ENCODE results near the gene SERPINB2. TPM values are rescaled to one million over a fixed set of nuclear protein-coding genes. Genes with fewer than 3 reads are reported as not detected.

Gene SERPINB2
- total and polyA plus RNA-seq, 10 of the 15 experiments (the other 5 are each of a cell fraction or from before 2014, with no cell fraction given) = 9.6 to 25.3 (median 14.0) TPM

DNA sequence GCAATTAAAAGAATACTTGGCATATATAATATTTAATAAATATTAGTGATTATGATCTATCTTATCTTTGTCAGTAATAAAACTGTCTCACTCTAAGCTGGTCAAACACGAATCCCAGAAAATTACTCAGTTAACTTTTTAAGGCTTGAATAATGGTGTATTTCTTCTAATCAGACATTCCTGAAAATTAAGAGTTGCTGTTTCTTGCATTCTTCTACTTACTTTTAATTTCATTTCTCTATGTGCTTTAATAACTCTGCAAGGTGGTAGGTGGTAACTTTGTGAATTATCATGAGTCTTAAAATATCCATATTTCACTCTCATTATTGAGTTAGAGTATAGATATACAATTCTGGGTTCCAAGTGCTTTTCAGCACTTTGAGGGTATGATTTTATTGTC is 17.2 kb downstream of the SERPINB2 start:
- no peak for DNase-seq (ENCODE audit: low read depth, low spot score)
- FAIRE-seq = no peak
- whole genome bisulfite sequencing (ENCODE audit: insufficient coverage, insufficient replicate concordance, low lambda C conversion rate, missing lambda C conversion rate) = 0% methylated on average over 1 of the region's 1 CpG
- Histone ChIP-seq H3K36me3 (ENCODE audit: control insufficient read depth in 2 of 2, insufficient read depth in 2 of 2, low read length in 1 of 2) (no peaks in the 10 kb centered on the region), H3K4me2 (ENCODE audit: control insufficient read depth, insufficient read depth) (no peak overlapping the region), H2AFZ (ENCODE audit: control insufficient read depth, low read depth, low read length) (no peak overlapping the region), H3K79me2 (ENCODE audit: control insufficient read depth, insufficient read depth, low read length) (no peaks in the 10 kb centered on the region), H3K27me3 (replicated peaks in 1 of 2; ENCODE audit: control insufficient read depth in 2 of 2, insufficient read depth in 2 of 2, low read length in 1 of 2) (no peaks in the 10 kb centered on the region), H3K9me3 (replicated peaks; ENCODE audit: control insufficient read depth, insufficient read depth, low read length) (no peaks in the 10 kb centered on the region; the same call in 2 of the 3 replicates), H3K27ac (ENCODE audit: control insufficient read depth, insufficient read depth) (no peak overlapping the region), H3K4me1 (ENCODE audit: control insufficient read depth, insufficient read depth, low read length) (peaks cover 4% of the 10 kb centered on the region; the same call in 1 of the 2 replicates), H3K4me3 (no peak overlapping the region), H3K9ac (ENCODE audit: control insufficient read depth, insufficient read depth, low read length) (no peak overlapping the region), H4K20me1 (ENCODE audit: control insufficient read depth, insufficient read depth) (no peaks in the 10 kb centered on the region)
- no peak for ATAC-seq
- BruUV-seq (replicated peaks) = no TSS peak
- POLR2A ChIA-PET = interaction anchor here (1.2 kb wide), 1 partner anchor 44 kb away, joined by 4 read pairs; the partner anchor contains the start of gene HMSD
- CTCF ChIA-PET = interaction anchor here (1.9 to 5.4 kb wide), 4 partner anchors 10 to 59 kb away, joined by 8 to 47 read pairs (median 9); no protein-coding TSS in a partner anchor
- no peak for TF ChIP-seq TCF12 (IDR thresholded peaks at IDR 0.05; ENCODE audit: low read depth, low read length)
- no peak for TF ChIP-seq KLF5 (IDR thresholded peaks at IDR 0.05; ENCODE audit: partially characterized antibody)
- TF ChIP-seq RAD51 (IDR thresholded peaks at IDR 0.05) = no peak
- TF ChIP-seq GATAD2B (conservative IDR thresholded peaks at IDR 0.05; ENCODE audit: low read depth) = no peak
- no peak for TF ChIP-seq ATF7 (IDR thresholded peaks at IDR 0.05; ENCODE audit: low read depth)
- TF ChIP-seq, protein P1, sequence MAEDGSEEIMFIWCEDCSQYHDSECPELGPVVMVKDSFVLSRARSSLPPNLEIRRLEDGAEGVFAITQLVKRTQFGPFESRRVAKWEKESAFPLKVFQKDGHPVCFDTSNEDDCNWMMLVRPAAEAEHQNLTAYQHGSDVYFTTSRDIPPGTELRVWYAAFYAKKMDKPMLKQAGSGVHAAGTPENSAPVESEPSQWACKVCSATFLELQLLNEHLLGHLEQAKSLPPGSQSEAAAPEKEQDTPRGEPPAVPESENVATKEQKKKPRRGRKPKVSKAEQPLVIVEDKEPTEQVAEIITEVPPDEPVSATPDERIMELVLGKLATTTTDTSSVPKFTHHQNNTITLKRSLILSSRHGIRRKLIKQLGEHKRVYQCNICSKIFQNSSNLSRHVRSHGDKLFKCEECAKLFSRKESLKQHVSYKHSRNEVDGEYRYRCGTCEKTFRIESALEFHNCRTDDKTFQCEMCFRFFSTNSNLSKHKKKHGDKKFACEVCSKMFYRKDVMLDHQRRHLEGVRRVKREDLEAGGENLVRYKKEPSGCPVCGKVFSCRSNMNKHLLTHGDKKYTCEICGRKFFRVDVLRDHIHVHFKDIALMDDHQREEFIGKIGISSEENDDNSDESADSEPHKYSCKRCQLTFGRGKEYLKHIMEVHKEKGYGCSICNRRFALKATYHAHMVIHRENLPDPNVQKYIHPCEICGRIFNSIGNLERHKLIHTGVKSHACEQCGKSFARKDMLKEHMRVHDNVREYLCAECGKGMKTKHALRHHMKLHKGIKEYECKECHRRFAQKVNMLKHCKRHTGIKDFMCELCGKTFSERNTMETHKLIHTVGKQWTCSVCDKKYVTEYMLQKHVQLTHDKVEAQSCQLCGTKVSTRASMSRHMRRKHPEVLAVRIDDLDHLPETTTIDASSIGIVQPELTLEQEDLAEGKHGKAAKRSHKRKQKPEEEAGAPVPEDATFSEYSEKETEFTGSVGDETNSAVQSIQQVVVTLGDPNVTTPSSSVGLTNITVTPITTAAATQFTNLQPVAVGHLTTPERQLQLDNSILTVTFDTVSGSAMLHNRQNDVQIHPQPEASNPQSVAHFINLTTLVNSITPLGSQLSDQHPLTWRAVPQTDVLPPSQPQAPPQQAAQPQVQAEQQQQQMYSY (CRISPR knock-in tag; IDR thresholded peaks at IDR 0.05) = no peak
- TF ChIP-seq CEBPB (IDR thresholded peaks at IDR 0.05; ENCODE audit: borderline replicate concordance in 1 of 2, low read depth in 2 of 2, low read length in 2 of 2) = no peak
- in situ Hi-C loops (cut with MboI) (no loop called here), intact Hi-C loops (cut with micrococcal nuclease; ENCODE audit: unreplicated experiment) (no loop called here)
- RAD21 ChIA-PET (ENCODE audit: unreplicated experiment) = interaction anchor here (1.5 to 3.1 kb wide), 2 partner anchors 11 to 32 kb away, joined by 4 to 16 read pairs; no protein-coding TSS in a partner anchor
- SMC1A ChIA-PET (ENCODE audit: uncharacterized antibody, unreplicated experiment) = interaction anchor here (0.6 to 3.4 kb wide), 5 partner anchors 9 to 1705 kb away, joined by 3 to 22 read pairs (median 5); partner anchors contain the start of gene SERPINB2

All from GM12878 (cell line).